ENCODE data around the gene GREB1. TPM values are rescaled to one million over a fixed set of nuclear protein-coding genes. Genes with fewer than 3 reads are reported as not detected.

Gene GREB1
- total RNA-seq, 6 donors from 2014 or later = 0.39 to 5.4 (median 1.6) TPM

DNA sequence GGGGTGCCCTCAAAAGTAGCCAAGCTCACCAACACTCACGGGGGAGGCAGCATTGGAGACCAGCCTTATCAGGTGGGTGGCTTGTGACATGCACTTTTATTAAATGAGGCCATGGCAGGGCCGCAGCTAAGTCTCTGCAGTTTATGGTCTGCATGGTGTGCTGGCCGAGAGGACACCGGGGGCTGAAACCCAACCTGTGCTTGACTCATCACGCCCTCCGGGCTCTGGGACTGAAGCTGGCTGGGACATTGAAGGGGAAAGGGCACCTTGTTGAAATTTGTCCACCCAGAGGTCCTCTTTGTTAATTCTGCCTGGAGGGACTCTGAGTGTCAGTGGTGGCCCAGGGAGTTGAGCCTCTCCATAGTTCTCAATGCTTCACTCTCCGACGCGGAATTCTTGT, 153.9 kb downstream of the GREB1 start:
- Histone ChIP-seq H3K4me3 (no peak overlapping the region), H3K9me3 (no peaks in the 10 kb centered on the region), H3K27ac (peak overlapping the region in 2 of 4 donors; percentile 48 to 69), H3K4me1 (peaks cover 12 to 17% (median 15%) of the 10 kb centered on the region in 4 donors), H3K27me3 (no peaks in the 10 kb centered on the region), H3K36me3 (no peaks in the 10 kb centered on the region)
- no peak for ATAC-seq (ENCODE audit: low FRiP score in 2 of 2)
- TF ChIP-seq POLR2AphosphoS5 (IDR thresholded peaks at IDR 0.05) (no peak), CTCF (IDR thresholded peaks at IDR 0.05) (no peak), EP300 (IDR thresholded peaks at IDR 0.05) (no peak), POLR2A (IDR thresholded peaks at IDR 0.05) (no peak)
- WGBS, 2 donors = 67 to 83% methylated on average over 4 to 8 of the region's 9 CpGs
- DNase-seq = no peak

- peak in 1 of 4 donors; percentile 13 for TF ChIP-seq POLR2A (IDR thresholded peaks at IDR 0.05)
- TF ChIP-seq CTCF (IDR thresholded peaks at IDR 0.05) = peak; percentile 75 to 91 (median 82)
- no peak for TF ChIP-seq POLR2AphosphoS5 (IDR thresholded peaks at IDR 0.05)
- Histone ChIP-seq H3K36me3 (no peaks in the 10 kb centered on the region), H3K9me3 (no peaks in the 10 kb centered on the region), H3K27ac (peak overlapping the region in 2 of 4 donors; percentile 48 to 69), H3K27me3 (no peaks in the 10 kb centered on the region), H3K4me1 (peaks cover 14 to 24% (median 18%) of the 10 kb centered on the region in 4 donors), H3K4me3 (peak overlapping the region in 2 of 4 donors; percentile 17 to 26)
- peak; percentile 83 to 89 for DNase-seq
- peak; percentile 90 to 91 for ATAC-seq (ENCODE audit: low FRiP score in 2 of 2)
- 9 to 11% methylated on average over 23 of the region's 23 CpGs for WGBS, 2 donors
Observed at GRCh38 chr2:11688222-11689069, 154.6 kb downstream of the GREB1 start.

DNA sequence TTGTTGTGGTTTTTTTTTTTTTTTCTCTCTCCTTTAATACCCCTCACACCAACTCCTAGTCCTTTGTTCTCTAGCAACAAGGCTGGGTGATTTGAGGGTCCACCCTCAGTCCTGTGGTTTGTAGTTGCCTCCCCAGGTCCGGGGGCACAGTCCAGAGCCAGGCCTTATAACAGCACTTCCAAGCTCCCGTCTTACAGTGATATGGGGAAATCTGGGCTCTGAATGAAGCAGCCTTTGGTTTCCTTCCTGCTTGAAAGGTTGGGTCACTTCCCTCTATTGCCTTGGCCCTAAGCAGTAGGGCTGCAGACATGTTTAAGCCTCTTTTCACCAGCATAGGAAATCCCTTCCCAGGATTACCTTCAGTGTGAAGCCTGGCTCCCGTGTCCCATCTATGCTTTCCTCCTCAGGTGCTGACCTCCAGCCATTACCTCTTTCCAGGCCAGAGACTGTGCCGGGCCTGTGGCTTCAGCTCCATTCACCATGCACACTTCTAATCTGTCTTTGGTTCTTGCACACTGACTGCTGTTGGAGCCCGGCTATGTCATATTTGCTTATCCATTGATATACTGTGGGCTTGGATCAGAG, 157.3 kb downstream of the GREB1 start:
- TF ChIP-seq POLR2AphosphoS5 (IDR thresholded peaks at IDR 0.05) = no peak
- TF ChIP-seq CTCF (IDR thresholded peaks at IDR 0.05) = no peak
- TF ChIP-seq POLR2A (IDR thresholded peaks at IDR 0.05) = no peak
- TF ChIP-seq EP300 (IDR thresholded peaks at IDR 0.05) = no peak
- peak in 1 of 2 donors; percentile 36 for DNase-seq

More for the DNA sequence above, 157.3 kb downstream of the GREB1 start:
- Histone ChIP-seq H3K36me3 (no peaks in the 10 kb centered on the region), H3K27ac (no peak overlapping the region), H3K4me3 (no peak overlapping the region), H3K4me1 (peaks cover 14 to 24% (median 18%) of the 10 kb centered on the region in 4 donors), H3K9me3 (no peaks in the 10 kb centered on the region), H3K27me3 (no peaks in the 10 kb centered on the region)
- no peak for ATAC-seq (ENCODE audit: low FRiP score in 2 of 2)
- WGBS, 2 donors = 81 to 86% methylated on average over 5 of the region's 5 CpGs

Small RNAs within 50 kb of the gene (small RNA-seq; reads per million reads assigned to genes)
- gene MIR4429 = 0 reads per million in 4 donors
- gene RN7SL674P = 0 to 1.0 (median 0.06) reads per million in 4 donors
- 0 reads per million in 4 donors for gene RNA5SP84
- gene RNU2-13P = 0 to 0.13 (median 0) reads per million in 4 donors

Other genes starting within 250 kb of the GREB1 start
- 10 to 100 TPM; 37.6 to 99.7 (median 56.2) TPM for gene ROCK2, start 189.4 kb upstream of the GREB1 start, total RNA-seq
- gene E2F6, start 67.9 kb upstream of the GREB1 start, total RNA-seq = 10 to 100 TPM in 4 of 6 donors, 1 to 10 TPM in 2; 5.3 to 15.8 (median 13.4) TPM
- not detected for gene NTSR2, start 136.2 kb downstream of the GREB1 start, total RNA-seq
- gene LPIN1, start 212.6 kb downstream of the GREB1 start, total RNA-seq = 10 to 100 TPM; 45.9 to 87.0 (median 54.2) TPM

Measured in upper lobe of left lung (tissue), 6 donors.